T-helper 1 cell treated with Interleukin-12 subunit alpha and Interleukin-12 subunit beta and Interleukin-4 antibody, amounts not matched to agents 30 ng/mL and 1 ng/mL, for 36 hours (primary cell): Measurements from ENCODE around the gene FARSA. TPM values are rescaled to one million over a fixed set of nuclear protein-coding genes. Genes with fewer than 3 reads are reported as not detected.

Experiments used
- intact Hi-C: fragments of 100-400 bp; cut with micrococcal nuclease; formaldehyde crosslinking; loops from one replicate; pipeline ENCODE4 v1.15.1; 2024
- total RNA-seq: library from RNA; stranded (reverse); gene quantifications from 2 replicates; pipeline ENCODE4 v1.2.3, GENCODE V29; 2022

The FARSA gene
- 108 and 117 TPM in 2 replicates for total RNA-seq

DNA sequence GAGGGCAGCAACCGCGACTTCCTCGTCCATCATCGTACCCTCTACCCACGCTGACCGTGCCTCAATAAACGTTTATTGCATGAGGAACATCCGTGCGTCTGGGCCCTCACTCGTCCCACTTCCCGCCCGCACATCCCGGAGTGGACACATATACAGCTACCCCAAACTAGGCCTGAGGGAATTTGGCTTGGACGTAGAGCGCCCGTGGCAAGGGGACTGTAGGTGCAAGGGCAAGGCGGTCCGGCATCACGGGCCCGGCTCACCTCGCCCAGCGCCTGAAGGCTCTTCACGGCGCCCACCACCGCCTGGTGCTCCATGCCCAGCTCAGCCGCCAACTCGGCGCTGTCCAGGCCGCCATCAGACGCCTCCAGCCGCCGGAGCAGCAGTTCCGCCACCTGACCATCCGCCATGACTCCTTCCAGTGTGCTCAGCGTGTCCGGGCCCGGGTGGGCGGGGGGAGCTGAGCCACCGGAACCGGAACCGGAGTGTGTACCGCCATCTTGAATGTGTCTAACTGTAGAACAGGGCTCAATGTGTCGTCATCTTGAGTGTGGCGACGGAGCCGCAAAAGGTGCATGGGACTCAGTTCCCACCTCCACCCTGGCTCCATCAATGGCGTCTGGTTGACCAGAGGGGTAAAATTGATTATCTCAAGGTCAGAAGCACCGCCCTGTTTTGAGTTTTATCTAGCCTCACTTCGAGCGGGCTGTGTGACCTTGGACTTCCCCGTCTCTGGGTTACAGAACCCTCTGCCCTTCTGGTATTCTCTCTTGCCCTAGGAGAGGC lies at the start of gene FARSA:
FARSA (minus strand) TSS at position 425 of the 786 bp plus-strand sequence; CDS start at position 410, 15 bp downstream.
- intact Hi-C loops: loop anchor here (1.0 to 10.0 kb wide), 9 partner anchors 12 to 811 kb away; partner anchors contain the start of genes GADD45GIP1, GCDH, GET3 and RAD23A

DNA sequence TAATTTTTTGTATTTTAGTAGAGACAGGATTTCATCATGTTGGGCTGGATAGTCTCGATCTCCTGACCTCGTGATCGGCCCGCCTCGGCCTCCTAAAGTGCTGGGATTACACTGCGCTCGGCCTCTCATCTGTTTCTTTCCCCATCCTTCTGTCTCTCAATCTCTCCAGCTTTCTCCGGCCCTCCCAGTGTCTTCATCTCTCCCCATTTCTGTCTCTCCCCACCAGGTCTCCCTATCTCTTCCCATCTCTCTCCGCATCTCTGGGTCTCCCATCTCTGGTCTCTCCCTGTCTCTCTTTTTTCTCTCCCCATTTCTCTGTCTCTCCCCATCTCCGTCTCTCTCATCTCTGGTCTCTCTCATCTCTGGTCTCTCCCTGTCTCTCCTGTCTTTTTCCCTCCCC lies 49.6 kb upstream of the FARSA start:
- intact Hi-C loops: loop anchor here (1.0 kb wide), 3 partner anchors 51 to 111 kb away; no protein-coding TSS in a partner anchor

DNA sequence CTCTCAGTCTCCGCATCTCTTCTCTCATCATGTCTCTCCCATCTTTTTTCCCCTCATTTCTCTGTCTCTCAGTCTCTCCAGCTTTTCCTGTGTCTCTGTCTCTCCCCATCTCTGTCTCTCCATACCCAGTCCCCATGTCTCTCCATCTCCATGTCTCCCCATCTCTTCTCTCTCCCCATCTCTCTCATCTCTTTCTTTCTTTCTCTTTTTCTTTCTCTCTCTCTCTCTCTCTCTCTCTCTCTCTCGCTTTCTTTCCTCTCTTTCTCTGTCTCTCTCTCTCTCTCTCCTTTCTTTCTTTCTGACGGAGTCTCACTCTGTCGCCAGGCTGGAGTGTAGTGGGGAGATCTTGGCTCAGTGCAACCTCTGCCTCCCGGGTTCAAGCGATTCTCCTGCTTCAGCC lies 49.1 kb upstream of the FARSA start:
- intact Hi-C loops: loop anchor here (1.0 kb wide), 3 partner anchors 52 to 112 kb away; no protein-coding TSS in a partner anchor

DNA sequence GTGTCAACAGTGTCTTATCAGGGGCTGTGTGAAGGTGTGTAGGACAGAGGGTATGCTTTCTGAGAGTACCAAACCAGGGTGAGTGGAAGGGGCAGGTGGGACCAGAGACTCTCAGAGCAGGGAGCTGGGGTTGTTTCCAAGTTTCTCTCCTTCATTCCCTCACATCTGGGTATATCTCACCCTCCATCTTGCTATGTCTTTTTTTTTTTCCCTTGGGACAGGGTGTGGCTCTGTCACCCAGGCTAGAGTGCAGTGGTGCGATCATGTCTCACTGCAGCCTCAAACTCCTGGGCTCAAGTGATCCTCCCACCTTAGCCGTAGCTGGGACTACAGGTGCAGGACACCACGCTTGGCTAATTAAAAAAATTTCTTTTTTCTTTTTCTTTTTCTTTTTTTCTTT lies 46.5 kb upstream of the FARSA start:
- intact Hi-C loops: loop anchor here (5.0 kb wide), 1 partner anchor 297 kb away; no protein-coding TSS in a partner anchor

DNA sequence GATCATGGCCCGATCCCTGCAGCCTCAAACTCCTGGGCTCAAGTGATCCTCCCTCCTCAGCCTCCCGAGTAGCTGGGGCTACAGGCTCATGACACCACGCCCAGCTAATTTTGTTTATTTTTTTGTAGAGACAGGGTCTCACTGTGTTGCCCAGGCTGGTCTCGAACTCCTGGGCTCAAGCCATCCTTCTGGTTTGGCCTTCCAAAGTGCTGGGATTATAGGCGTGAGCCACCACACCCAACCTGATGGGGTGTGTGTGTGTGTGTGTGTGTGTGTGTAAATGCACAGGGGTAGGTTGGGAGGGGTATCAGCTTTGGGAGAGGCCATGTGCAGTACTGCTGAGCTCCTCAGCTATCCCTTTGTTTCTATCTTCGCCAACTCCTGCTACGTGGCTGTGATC lies 42.6 kb upstream of the FARSA start:
- intact Hi-C loops: loop anchor here (2.0 to 5.0 kb wide), 2 partner anchors 301 to 613 kb away; no protein-coding TSS in a partner anchor

DNA sequence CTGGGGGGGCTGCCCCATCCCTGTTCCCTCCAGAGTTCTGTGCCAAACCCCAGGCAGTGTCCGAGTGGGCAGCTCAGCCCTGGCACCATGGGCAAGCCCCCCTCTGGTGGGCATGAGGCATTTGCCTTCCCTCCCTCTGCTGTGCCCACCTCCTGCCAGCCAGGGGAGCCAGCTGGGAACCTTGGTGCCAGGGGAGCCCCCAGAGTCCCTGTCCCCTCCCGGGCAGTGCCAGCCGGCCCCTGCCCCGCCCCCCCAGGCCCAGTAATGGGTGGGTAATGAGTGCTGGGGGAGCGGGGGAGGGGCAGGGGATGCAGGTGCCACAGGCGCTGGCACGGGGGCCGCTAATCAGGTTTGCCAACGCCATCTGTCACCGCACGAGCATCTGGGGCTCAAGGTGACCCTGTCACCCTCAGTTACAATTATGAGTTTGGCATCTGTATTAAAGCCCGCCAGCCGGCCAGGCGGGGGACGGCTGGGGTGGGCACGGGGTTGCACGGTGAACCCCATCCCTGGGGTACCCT lies 41.8 kb upstream of the FARSA start:
- intact Hi-C loops: loop anchor here (5.0 kb wide), 1 partner anchor 302 kb away; no protein-coding TSS in a partner anchor

DNA sequence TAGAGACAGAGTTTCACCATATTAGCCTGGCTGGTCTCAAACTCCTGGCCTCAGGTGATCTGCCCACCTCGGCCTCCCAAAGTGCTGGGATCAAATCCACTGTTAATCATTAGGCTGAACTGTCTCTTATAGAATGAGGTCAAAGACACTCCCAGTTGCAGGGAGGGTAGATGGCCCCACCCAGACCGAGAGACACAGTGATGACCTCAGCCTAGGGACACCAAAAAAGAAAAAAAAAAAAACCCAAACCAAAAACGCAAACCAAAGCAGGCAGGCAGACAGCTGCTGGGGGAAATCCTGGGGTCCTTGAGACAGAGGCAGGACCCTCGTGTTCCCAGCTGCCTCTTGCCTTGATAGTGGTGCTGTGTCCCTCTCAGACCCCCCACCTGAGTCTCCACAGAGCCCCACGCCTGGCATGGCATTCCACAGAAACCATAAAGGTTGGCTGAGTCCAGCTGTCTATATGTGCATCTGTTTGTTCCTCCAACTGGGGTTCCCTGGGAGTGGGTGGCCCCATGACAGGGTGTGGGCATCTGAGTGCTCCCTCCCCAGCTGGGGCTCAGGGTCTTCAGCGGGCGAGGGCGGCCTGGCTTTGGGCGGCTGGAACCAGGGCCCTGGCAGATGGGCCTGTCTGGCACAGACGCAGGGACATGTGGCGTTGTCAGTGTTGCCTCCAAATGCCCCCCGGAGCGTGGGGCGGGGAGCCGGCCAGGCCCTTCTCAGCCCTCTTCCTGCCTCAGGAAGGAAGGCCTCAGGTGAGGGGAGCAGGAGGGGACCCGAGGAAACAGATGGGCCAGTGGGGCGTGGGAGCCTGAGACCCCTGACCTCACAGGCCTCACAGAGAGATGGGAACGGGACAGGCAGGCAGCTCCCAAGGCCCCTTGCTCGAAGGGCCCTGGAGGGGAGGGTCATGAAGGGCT lies 41.0 kb upstream of the FARSA start:
- intact Hi-C loops: loop anchor here (5.0 kb wide), 1 partner anchor 303 kb away; no protein-coding TSS in a partner anchor

DNA sequence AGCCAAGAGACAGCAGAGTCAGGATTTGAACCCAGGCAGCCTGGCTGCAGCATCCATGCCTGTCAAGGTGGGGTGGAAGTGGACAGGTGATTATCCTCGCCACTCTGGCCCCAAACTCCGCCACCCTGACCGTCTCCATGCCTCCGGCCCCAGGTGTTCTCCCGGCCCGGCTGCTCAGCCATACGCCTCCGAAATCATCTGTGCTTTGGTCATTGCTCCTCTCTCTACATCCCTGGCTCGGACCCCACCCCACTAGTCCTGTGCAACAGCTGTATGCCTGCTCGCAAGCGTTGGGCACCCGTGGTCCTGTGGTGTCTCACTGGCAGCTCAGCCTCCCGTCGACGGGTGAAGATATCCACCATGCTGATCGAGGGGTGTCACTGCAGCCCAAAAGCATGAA lies 39.7 kb upstream of the FARSA start:
- intact Hi-C loops: no loop called here

DNA sequence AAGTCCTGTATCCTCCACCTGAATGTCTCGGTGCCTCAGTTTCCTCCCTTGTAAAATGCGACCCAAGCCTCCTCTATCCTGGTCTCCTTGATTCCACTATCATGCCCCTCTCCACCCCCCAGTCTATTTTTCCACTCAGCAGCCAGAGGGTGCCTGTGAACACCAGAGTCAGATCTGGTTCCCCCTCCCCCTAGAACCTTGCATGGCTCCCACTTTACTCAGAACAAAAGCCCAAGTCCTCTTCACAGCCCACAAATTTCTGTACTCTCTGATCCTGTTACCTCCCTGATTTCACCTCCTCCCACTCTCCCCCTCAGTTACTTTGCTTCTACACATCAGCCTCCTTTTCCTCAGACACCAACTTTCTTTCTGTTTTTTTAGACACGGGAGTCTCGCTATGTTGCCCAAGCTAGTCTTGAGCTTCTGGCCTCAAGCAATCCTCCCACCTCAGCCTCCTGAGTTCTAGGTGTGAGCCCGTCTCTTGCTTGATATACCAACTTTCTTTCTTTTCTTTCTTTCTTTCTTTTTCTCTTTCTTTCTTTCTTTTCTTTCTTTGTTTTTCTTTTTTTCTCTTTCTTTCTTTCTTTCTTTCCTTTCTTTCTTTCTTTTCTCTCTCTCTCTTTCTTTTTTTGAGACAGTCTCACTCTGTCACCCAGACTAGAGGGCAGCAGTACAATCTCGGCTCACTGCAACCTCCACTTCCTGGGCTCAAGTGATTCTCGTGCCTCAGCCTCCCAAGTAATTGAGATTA lies 36.7 kb upstream of the FARSA start:
- intact Hi-C loops: no loop called here

DNA sequence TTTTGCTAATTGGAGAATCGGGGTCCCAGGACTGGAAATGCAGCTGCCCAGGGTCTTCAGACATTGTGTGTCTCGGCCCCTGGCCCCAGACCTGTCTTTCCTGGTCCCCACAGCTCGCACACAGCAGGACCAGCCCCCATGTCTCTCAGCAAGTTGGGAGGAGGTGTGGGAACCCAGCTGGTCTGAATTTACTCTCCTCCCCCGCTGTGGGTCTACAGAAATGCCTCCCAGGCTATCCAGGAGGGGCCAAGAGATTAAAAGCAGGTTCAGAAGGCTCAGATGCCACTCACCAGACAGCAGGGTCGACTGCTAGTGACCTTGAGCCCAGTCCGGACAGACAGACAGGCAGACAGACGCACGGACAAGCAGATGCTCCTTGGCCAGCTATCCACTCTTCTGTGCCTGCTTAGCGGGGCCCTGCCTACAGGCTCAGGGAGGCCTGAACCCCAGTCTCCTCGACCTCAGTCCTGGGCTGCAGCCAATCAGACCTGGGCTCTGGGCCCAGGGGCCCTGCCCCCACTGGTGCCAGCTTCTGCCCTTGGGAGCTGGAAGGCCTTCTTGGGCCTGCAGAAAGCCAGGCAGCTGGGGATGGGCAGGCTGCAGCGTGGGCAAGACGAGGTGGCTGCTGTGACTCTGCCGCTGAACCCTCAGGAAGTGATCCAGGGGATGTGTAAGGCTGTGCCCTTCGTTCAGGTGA lies 35.9 kb upstream of the FARSA start, which contains the start of gene DAND5:
DAND5 (plus strand) TSS at position 285 of the 697 bp plus-strand sequence; CDS start at position 370, 85 bp downstream.
- intact Hi-C loops: no loop called here

DNA sequence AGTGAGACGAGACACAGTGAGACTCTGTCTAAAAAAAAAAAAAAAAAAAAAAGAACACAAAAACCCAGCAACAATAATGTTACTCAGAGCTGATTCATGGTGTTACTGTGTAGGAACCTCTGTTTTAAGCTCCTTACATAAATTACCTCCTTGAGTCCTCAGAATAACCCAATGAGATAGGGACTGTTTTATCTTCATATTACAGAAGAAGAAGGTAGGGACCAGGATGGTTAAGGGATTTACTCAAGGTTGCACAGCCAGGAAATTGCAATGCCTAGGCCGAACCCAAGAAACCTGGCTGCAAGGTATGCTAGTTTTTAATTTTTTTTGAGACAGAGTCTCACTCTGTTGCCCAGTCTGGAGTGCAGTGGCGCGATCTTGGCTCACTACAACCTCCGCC lies 34.4 kb upstream of the FARSA start:
- intact Hi-C loops: no loop called here

DNA sequence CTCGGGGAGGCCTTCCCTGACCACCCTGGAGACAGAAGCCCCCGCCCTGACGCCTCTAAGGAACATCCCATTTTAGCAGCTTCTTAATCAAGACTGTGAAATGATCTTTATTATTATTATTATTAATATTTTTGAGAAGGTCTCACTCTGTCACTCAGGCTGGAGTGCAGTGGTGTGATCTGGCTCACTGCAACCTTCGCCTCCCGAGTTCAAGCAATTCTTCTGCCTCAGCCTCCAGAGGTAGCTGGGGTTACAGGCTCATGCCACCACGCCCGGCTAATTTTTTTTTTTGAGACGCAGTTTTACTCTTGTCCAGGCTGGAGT lies 32.3 kb upstream of the FARSA start:
- intact Hi-C loops: loop anchor here (1.0 to 2.0 kb wide), 7 partner anchors 8 to 128 kb away; partner anchors contain the start of genes CALR, GADD45GIP1 and GCDH

DNA sequence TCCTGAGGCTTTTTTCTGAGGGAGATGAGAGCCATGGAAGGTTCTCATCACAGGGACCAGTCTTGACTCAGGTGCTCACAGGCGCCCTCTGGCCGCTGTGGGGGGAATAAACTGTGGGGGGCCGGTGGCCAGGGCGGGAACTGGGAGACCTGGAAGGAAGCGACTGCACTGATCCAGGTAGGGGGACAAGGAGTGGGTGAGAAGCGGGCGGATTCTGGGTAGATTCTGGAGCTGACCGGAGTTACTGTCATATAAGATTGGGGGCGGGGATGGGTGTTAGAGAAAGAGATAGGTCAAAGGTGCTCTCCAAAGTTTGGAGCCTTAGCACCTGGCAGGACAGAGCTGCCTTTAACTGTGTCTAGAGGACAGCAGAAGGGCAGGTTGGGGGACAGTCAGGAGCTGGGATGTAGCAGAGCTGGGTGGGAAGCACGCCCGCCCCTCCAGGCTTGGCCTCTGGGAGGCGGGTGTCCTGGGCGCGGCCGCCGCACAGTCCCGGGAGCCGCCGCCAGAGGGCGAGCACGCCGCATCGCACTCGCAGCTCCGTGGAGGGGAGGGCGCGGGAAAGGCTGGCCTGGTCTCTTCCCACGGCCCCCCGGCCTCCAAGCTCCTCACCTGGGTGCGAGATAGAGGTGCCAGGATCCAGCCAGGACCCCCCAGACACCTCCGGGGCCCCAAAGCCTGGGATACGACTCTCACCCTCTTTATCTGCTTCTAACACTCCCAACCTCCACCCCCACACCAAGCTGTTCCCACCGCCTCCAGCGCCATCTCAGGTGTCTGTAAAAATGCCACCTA lies 31.7 kb upstream of the FARSA start:
- intact Hi-C loops: loop anchor here (1.0 to 2.0 kb wide), 7 partner anchors 8 to 128 kb away; partner anchors contain the start of genes CALR, GADD45GIP1 and GCDH

DNA sequence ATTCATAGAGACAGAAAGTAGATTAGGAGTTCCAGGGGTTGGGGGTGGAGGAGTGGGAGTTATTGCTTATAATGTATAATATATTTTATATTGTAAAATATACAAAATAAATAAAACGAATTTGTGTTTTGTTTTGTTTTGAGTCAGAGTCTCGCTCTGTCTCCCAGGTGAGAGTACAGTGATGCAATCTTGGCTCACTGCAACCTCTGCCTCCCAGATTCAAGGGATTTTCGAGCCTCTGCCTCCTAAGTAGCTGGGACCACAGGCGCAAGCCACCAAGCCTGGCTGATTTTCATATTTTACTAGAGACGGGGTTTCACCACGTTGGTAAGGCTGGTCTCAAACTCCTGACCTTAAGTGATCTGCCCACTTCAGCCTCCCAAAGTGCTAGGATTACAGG lies 26.0 kb upstream of the FARSA start:
- intact Hi-C loops: no loop called here

DNA sequence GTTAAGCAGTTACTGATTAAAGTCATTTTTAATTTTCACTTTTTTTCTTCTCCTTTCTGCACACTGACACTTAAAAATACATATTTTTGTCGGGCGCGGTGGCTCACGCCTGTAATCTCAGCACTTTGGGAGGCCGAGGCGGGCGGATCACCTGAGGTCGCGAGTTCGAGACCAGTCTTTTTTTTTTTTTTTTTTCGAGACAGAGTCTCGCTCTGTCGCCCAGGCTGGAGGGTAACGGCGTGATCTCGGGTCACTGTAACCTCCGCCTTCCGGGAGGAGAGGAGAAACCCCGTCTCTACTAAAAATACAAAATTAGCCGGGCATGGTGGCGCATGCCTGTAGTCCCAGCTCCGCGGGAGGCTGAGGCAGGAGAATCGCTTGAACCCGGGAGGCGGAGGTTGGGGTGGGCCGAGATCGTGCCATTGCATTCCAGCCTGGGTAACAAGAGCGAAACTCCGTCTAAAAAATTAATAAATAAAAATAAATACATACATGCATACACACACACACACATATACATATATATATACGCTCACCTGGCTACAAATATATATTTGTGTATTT lies 24.0 kb upstream of the FARSA start:
- intact Hi-C loops: loop anchor here (1.0 to 2.0 kb wide), 5 partner anchors 8 to 67 kb away; partner anchors contain the start of genes CALR, FARSA and GCDH

DNA sequence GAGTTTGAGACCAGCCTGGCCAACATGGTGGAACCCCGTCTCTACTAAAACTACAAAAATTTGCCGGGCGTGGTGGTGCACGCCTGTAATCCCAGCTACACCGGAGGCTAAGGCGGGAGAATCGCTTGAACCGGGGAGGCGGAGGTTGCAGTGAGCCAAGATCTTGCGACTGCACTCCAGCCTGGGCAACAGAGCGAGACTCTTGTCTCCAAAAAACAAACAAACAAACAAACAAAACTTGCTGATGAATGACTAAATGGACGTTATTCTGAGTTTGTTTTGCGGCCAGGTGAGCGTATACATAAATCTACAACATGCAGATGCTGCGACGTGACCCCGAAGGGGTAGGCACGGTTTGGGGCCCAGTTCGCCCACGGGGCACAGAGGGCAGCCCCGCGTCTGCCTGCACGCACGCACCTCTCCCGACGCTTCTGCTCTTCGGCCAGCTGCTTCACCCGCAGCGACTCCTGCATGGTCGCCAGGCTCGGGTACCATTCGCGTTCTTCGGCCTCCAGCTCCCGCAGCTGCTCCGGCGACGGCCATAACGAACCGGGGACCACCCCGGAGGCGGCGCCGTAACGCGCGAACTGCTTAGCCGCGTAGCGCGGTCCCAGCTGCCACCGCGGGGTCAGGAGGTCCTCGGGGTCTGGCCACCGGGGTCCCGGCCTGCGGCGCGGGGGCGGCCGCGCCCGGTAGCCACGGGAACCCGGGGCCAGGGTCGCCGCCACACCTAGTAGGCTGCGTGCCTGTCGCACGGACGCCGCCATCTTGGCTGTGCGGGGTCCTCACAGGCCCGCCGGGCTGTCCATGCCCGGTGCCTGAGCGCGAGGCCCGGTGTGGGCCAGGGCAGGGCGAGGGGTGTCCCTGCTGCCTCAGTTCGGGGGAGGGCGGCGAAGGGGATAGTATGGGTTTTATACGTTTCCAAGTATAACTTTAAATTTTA lies 23.2 kb upstream of the FARSA start, which contains the start of gene GADD45GIP1:
GADD45GIP1 (minus strand) TSS at position 778 of the 943 bp plus-strand sequence; CDS start at position 767, 11 bp downstream.
- intact Hi-C loops: loop anchor here (1.0 to 2.0 kb wide), 5 partner anchors 9 to 66 kb away; partner anchors contain the start of genes CALR, FARSA and GCDH

DNA sequence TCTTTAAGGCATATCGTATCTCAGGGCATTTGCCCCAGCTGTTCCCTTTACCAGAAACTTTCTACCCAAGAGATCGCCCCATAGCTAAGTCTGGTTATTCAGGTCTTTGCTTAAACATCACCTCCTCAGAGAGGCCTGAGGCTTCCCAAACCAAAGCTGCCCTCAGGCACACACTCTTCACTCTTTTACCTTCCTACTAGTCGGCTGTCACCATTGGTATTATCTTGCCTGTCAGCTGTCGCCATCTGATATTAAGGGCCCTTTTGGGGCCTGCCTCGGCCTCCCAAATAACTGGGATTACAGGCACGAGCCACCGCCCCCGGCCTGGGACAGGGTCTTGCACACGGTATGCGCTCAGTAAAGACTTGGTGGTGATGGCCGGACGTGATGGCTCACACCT lies 22.5 kb upstream of the FARSA start:
- intact Hi-C loops: loop anchor here (2.0 kb wide), 2 partner anchors 17 to 65 kb away; partner anchors contain the start of genes CALR and GCDH
